Measurements from ENCODE around the gene XYLB. TPM values are rescaled to one million over a fixed set of nuclear protein-coding genes. Genes with fewer than 3 reads are reported as not detected.
"Not testable (repeated sequence)": the region's sequence is repeated elsewhere in the genome, so short reads cannot be mapped to it uniquely, and the experiment has no call there.

Gene XYLB
- total RNA-seq, 4 donors from 2014 or later = 0.76 to 3.4 (median 1.6) TPM

DNA sequence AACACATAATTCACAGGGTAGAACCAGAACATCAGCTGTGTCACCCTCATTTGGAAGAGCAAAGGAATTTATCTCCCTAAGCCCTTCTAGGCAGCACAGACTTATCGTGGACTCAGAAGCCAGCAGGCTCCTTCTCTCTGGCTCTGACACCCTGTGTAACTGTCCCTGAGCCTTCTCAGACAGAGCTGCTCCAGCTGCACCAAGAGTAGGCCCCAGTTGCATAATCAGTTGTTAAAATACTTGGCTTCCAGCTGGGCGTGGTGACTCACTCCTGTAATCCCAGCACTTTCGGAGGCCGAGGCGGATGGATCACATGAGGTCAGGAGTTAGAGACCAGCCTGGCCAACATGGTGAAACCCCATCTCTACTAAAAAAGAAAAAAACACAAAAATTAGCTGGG is 57.7 kb downstream of the XYLB start:
- Histone ChIP-seq H3K9me3 (no peaks in the 10 kb centered on the region), H3K4me1 (no peaks in the 10 kb centered on the region), H3K27me3 (no peaks in the 10 kb centered on the region), H3K36me3 (peaks cover 32% of the 10 kb centered on the region), H3K27ac (no peak overlapping the region), H3K4me3 (no peak overlapping the region)
- peak in 1 of 2 donors; percentile 70 for DNase-seq (ENCODE audit: low spot score in 2 of 2)
- no peak for TF ChIP-seq POLR2A (IDR thresholded peaks at IDR 0.05)
- TF ChIP-seq POLR2AphosphoS5 (IDR thresholded peaks at IDR 0.05) = no peak
- TF ChIP-seq EP300 (IDR thresholded peaks at IDR 0.05) = no peak
- TF ChIP-seq, protein P1, sequence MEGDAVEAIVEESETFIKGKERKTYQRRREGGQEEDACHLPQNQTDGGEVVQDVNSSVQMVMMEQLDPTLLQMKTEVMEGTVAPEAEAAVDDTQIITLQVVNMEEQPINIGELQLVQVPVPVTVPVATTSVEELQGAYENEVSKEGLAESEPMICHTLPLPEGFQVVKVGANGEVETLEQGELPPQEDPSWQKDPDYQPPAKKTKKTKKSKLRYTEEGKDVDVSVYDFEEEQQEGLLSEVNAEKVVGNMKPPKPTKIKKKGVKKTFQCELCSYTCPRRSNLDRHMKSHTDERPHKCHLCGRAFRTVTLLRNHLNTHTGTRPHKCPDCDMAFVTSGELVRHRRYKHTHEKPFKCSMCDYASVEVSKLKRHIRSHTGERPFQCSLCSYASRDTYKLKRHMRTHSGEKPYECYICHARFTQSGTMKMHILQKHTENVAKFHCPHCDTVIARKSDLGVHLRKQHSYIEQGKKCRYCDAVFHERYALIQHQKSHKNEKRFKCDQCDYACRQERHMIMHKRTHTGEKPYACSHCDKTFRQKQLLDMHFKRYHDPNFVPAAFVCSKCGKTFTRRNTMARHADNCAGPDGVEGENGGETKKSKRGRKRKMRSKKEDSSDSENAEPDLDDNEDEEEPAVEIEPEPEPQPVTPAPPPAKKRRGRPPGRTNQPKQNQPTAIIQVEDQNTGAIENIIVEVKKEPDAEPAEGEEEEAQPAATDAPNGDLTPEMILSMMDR (IDR thresholded peaks at IDR 0.05) = no peak
- WGBS = 43% methylated on average over 5 of the region's 5 CpGs

DNA sequence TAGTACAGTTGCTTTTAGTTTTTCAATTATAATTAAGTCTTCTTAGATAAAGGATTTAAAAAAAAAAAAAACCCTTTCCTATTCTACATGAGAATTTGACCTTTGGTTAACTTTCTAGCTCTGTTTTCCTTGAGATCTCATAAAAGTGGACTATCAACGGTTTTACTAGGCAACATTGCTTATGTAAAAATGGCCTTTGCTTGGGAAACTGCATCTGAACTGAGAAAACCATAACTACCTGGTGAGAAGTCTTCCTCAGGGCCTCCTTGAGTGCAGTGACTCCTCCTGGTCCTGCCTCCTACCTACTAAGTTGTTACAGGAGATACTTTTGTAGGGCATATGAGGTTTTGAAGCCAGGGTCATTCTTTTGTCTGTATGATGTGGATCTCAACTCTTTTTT is 65.0 kb downstream of the XYLB start:
- TF ChIP-seq POLR2A (IDR thresholded peaks at IDR 0.05) (no peak), POLR2AphosphoS5 (IDR thresholded peaks at IDR 0.05) (no peak), EP300 (IDR thresholded peaks at IDR 0.05) (no peak)
- TF ChIP-seq, protein P1 (IDR thresholded peaks at IDR 0.05) = no peak
- no peaks in the 10 kb centered on the region for H3K27me3 ChIP-seq
- no peaks in the 10 kb centered on the region for H3K4me1 ChIP-seq
- DNase-seq (ENCODE audit: low spot score in 2 of 2) = no peak
- H3K9me3 ChIP-seq = no peaks in the 10 kb centered on the region
- H3K4me3 ChIP-seq = no peak overlapping the region
- 67% methylated on average over 1 of the region's 1 CpG for WGBS
- H3K27ac ChIP-seq = no peak overlapping the region
- H3K36me3 ChIP-seq = no peaks in the 10 kb centered on the region

DNA sequence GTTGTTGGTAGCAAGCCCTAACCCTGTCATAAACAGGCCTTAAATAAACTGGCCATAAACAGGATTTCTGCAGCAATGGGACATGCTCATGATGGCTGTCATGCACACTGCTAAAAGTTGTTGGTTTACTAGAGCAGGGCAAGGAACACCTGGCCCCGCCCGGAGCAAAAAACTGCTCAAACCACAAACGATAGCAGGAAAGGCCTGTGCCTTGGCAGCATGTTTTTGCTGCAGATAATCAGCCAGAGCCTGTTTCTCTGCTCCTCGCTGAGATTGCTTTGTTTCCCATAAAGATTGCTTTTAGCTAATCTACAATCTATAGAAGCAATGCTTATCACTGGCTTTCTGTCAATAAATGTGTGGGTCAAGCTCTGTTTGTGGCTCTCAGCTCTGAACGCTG is 74.2 kb downstream of the XYLB start:
- not testable (repeated sequence) for H3K36me3 ChIP-seq; DNase-seq (ENCODE audit: low spot score in 2 of 2); H3K4me3 ChIP-seq; H3K27me3 ChIP-seq; H3K9me3 ChIP-seq; H3K27ac ChIP-seq
- peaks cover 12% of the 10 kb centered on the region for H3K4me1 ChIP-seq
- 47% methylated on average over 5 of the region's 5 CpGs for WGBS

DNA sequence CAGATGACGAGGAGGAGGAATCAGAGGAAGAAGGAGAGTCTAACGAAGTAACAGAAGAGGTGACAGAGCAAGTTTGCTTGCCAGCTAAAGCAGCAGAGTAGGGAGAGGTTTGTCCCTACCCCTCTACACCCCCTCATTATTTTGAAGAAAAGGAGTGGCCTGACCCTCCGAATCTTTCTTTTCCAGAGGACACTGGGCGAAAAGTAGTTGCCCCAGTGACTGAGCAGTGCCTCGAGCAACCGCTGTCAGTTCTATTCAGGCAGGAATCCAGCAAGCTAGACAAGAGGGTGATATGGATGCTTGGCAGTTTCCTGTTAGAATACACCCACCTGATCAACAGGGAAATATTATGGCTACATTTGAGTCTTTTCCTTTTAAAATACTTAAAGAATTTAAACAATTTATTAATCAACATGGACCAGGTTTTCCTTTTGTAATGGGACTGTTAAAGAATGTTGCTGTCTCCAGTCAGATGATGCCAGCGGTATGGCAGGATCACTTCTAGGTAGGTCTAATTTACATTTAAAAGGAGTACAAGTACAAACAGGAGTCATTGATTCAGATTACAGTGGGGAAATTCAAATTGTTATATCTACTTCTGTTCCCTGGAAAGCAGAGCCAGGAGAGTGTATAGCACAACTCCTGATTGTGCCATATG is 75.2 kb downstream of the XYLB start:
- H3K9me3 ChIP-seq = no peaks in the 10 kb centered on the region
- no peaks in the 10 kb centered on the region for H3K36me3 ChIP-seq
- no peaks in the 10 kb centered on the region for H3K27me3 ChIP-seq
- peaks cover 12% of the 10 kb centered on the region for H3K4me1 ChIP-seq
- H3K4me3 ChIP-seq = no peak overlapping the region
- H3K27ac ChIP-seq = no peak overlapping the region
- no peak for TF ChIP-seq POLR2A (IDR thresholded peaks at IDR 0.05)
- TF ChIP-seq, protein P1 (IDR thresholded peaks at IDR 0.05) = no peak
- TF ChIP-seq EP300 (IDR thresholded peaks at IDR 0.05) = no peak
- TF ChIP-seq POLR2AphosphoS5 (IDR thresholded peaks at IDR 0.05) = no peak
- WGBS = 51% methylated on average over 7 of the region's 7 CpGs
- no peak for DNase-seq (ENCODE audit: low spot score in 2 of 2)

DNA sequence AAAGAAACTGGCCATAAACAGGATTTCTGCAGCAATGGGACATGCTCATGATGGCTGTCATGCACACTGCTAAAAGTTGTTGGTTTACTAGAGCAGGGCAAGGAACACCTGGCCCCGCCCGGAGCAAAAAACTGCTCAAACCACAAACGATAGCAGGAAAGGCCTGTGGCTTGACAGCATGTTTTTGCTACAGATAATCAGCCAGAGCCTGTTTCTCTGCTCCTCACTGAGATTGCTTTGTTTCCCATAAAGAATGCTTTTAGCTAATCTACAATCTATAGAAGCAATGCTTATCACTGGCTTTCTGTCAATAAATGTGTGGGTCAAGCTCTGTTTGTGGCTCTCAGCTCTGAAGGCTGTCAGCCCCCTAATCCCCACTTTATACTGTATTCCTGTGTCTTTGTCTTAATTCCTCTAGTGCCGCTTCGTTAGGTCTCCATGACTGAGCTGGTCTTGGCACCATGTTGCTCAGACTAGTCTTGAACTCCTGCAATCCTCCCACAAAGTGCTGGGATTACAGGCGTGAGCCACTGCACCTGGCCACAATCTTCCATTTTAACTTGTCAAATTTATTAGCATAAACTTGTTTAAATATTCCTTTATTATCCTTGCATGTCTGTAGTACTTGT is 80.3 kb downstream of the XYLB start:
- H3K4me3 ChIP-seq; H3K36me3 ChIP-seq; H3K9me3 ChIP-seq; DNase-seq (ENCODE audit: low spot score in 2 of 2); H3K27me3 ChIP-seq; H3K4me1 ChIP-seq; H3K27ac ChIP-seq: not testable (repeated sequence)
- 60% methylated on average over 6 of the region's 6 CpGs for WGBS

DNA sequence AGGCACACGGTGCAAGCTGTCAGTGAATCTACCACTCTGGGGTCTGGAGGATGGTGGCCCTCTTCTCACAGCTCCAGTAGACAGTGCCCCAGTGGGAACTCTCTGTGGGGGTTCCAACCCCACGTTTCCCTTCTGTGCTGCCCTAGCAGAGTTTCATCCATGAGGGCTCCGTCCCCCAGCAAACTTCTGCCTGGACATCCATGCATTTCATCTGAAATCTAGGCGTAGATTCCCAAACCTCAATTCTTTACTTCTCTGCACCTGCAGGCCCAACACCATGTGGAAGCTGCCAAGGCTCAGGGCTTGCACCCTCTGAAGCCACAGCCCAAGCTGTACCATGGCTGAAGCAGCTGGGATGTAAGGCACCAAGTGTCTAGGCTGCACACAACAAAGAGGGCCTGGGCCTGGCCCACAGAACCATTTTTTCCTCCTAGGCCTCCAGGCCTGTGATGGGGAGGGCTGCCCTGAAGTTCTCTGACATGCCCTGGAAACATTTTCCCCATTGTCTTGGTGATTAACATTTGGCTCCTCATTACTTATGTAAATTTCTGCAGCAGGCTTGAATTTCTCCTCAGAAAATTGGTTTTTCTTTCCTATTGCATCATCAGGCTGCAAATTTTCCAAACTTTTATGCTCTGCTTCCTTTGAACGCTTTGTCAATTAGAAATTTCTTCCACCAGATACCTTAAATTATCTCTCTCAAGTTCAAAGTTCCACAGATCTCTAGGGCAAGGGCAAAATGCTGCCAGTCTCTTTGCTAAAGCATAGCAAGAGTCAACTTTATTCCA is 86.5 kb downstream of the XYLB start:
- DNase-seq (ENCODE audit: low spot score in 2 of 2); H3K36me3 ChIP-seq; H3K4me3 ChIP-seq; H3K27me3 ChIP-seq; H3K27ac ChIP-seq; H3K4me1 ChIP-seq: not testable (repeated sequence)
- peaks cover 18% of the 10 kb centered on the region for H3K9me3 ChIP-seq
- WGBS = 97% methylated on average over 5 of the region's 5 CpGs

DNA sequence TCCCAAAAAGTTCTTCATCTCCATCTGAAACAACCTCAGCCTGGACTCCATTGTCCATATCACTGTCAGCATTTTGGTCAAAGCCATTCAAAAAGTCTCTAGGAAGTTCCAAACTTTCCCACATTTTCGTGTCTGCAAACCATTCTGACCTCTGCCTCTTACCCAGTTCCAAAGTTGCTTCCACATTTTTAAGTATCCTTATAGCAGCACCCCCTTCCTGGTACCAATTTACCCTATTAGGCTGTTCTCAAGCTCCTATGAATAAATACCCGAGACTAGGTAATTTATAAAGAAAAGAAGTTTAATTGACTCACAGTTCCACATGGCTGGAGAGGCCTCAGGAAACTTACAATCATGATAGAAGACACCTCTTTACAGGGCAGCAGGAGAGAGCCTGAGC is 87.1 kb downstream of the XYLB start:
- not testable (repeated sequence) for H3K4me1 ChIP-seq; DNase-seq (ENCODE audit: low spot score in 2 of 2); H3K27ac ChIP-seq; H3K27me3 ChIP-seq; H3K4me3 ChIP-seq; H3K36me3 ChIP-seq
- H3K9me3 ChIP-seq = peaks cover 22% of the 10 kb centered on the region
- 86% methylated on average over 2 of the region's 2 CpGs for WGBS

DNA sequence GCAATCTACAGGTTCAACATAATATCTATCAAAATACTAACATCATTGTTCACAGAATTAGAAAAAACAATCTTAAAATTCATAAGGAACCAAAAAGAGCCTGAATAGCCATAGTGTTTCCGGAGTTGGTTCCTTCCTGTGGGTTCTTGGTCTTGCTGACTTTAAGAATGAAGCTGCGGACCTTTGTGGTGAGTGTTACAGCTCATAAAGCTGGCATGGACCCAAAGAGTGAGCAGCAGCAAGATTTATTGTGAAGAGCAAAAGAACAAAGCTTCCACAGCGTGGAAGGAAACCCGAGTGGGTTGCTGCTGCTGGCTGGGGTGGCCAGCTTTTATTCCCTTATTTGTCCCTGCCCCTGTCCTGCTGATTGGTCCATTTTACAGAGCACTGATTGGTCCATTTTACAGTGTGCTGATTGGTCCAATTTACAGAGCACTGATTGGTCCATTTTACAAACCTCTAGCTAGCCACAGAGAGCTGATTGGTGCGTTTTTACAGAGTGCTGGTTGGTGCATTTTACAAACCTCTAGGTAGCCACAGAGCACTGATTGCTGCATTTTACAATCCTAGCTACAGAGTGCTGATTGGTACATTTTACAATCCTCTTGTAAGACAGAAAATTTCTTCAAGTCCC is 92.0 kb downstream of the XYLB start:
- H3K9me3 ChIP-seq = peaks cover 18% of the 10 kb centered on the region
- H3K4me3 ChIP-seq; DNase-seq (ENCODE audit: low spot score in 2 of 2); H3K27me3 ChIP-seq; H3K4me1 ChIP-seq; H3K36me3 ChIP-seq; H3K27ac ChIP-seq: not testable (repeated sequence)
- WGBS = 46% methylated on average over 5 of the region's 5 CpGs

DNA sequence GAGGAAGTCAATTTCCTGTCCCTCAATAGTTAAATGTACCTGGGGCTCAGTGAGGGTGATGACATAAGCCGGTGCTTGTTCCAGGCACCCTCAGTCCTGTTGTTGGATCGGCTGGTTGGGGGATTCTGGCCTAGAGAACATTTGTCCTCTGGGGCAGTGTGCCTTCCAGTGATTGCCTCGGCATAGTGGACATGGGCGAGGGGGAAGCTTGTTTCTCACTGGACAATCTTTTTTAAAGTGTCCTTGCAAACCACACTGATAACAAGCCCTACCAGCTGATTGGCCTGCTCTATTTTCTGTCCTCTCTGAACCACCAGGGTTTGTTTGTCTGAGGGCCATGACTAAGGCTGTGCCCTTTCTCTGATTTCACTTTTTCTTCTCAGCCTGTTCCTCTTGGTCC is 96.6 kb downstream of the XYLB start:
- 87% methylated on average over 3 of the region's 4 CpGs for WGBS
- H3K9me3 ChIP-seq = peaks cover 11% of the 10 kb centered on the region
- H3K27ac ChIP-seq; DNase-seq (ENCODE audit: low spot score in 2 of 2); H3K27me3 ChIP-seq; H3K36me3 ChIP-seq; H3K4me3 ChIP-seq; H3K4me1 ChIP-seq: not testable (repeated sequence)

Measured in suprapubic skin (tissue), 4 donors.